Endothelial cell of coronary artery (primary cell): ENCODE data around the gene NSUN3. TPM values are rescaled to one million over a fixed set of nuclear protein-coding genes. Genes with fewer than 3 reads are reported as not detected.

ENCODE experiments used
- total RNA-seq: library from RNA; depleted of rRNA; stranded (reverse); fragments of >200 nt; gene quantifications from 2 replicates; pipeline ENCODE4 v1.2.3, GENCODE V29; 2014

NSUN3 gene
- 13.2 and 14.0 TPM in 2 replicates for total RNA-seq

DNA sequence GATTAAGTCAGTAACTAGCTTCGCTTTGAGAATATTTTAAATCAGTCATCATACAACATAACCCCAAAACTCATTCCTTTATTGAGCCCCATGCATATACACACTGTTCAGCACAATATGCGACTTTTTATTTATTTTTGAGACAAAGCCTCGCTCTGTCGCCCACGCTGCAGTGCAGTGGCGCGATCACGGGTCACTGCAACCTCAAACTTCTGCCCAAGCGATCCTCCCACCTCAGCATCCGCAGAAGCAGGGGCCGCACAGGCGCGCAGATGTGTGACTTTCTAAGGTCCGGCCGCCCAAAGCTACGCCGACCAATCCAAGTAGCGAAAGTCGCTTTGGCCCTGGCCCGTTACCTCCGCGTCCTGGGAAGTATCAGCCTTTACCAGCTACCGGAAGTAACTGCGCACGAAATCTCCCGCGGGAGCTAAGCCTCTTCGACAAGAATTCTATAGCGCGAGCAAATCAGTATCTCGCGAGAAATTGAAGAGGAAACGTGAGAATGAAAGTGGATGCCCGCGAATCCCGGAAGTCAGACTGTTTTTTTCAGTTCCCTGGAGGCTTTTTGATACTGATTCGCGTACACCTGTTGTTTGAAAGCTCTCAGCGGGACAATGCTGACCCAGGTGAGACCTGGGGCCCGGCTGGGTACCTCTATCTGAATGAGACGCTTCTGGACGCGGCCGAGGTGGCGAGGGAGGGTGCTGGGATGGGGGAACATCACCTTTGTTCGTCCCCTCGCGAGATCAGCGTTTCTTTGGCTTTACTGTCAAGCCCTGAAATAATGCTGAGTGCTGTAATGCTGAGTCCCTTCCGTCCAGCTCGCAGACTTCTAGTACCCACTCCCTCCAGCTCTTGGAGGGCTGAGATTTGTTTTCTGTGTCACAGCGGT, at the start of gene NSUN3, which contains the start of gene DHFR2:
Gene NSUN3 (plus strand): TSS at position 549 of the 892 bp plus-strand sequence. CDS start 66 bp downstream, at position 615.
Gene DHFR2 (minus strand): TSS at position 404 of the 892 bp plus-strand sequence. CDS start 1,405 bp downstream, outside the sequence.

DNA sequence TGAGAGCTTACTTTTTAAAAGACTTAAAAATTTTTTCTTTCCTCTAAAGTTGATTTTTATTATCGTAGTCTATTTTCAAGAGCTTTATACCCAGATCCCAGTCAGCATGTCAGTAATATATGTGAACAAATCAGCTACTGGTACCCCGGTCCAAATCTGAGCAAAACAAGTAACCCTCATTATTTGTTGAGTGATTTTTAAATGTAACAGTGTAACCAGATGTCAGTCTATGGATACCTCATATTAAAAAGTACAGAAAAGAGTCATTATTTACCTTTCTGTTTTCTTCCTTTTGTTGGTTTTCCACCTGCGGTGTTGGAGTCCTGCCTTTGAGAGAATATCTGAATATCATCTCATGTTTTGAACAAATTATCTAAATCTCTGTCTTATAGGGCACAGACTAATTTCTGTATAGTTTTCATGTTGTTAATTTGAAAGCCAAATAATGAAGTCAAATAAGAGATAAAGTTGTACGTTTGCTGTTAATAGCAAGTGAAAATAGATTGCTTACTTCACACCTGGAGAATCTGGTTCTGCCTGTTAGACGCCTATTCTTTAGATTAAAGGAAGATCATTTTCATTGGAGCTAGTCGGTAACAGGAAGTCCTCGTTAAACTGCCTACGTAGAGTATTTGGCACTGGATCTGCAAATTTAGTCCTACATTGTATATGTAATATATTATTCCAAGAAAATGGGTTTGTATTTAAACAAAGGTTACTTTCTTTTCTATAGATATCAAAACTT, 34.6 kb upstream of the NSUN3 start, which contains the start of gene STX19:
Gene STX19 (minus strand): TSS at position 505 of the 745 bp plus-strand sequence. CDS start 13,328 bp downstream, outside the sequence.

Other genes starting within 250 kb of the NSUN3 start
- gene PROS1, start 89.2 kb upstream of the NSUN3 start, total RNA-seq, result 4.3 and 11.6 TPM in 2 replicates
- 6.7 and 8.9 TPM in 2 replicates for gene ARL13B, start 82.9 kb upstream of the NSUN3 start, total RNA-seq
- 0.09 TPM in 1 of 2 replicates, not detected in the other for gene STX19, start 34.5 kb upstream of the NSUN3 start, total RNA-seq
- gene DHFR2, start 145 bp upstream of the NSUN3 start, total RNA-seq, result 2.2 and 3.7 TPM in 2 replicates